NCI-H748 (cell line): ENCODE results near the gene UROC1.
"Not testable (repeated sequence)": the region's sequence is repeated elsewhere in the genome, so short reads cannot be mapped to it uniquely, and the experiment has no call there.

ENCODE experiments used
- DNase-seq: peaks from one replicate; lab custom pipeline; 2025; ENCODE audit not compliant: unreplicated experiment; lab: John Stamatoyannopoulos, UW

UROC1 gene

GRCh38 chr3:126547721-126548120, 30.1 kb upstream of the UROC1 start:
- DNase-seq, result no peak

GRCh38 chr3:126546549-126547239, 29.1 kb upstream of the UROC1 start:
- no peak for DNase-seq

GRCh38 chr3:126546013-126546412, 28.4 kb upstream of the UROC1 start:
- DNase-seq, result no peak

- no peak for DNase-seq
These were observed 28.0 kb upstream of the UROC1 start for GRCh38 chr3:126545544-126545943.

GRCh38 chr3:126544596-126545281, 27.2 kb upstream of the UROC1 start:
- DNase-seq, result no peak

- DNase-seq, result no peak
These were observed 26.0 kb upstream of the UROC1 start for GRCh38 chr3:126543457-126544061.

- no peak for DNase-seq
These were observed 25.0 kb upstream of the UROC1 start for GRCh38 chr3:126542340-126543241.

- DNase-seq, result no peak
These were observed 24.2 kb upstream of the UROC1 start for GRCh38 chr3:126541628-126542339.

- no peak for DNase-seq
These were observed 23.5 kb upstream of the UROC1 start for GRCh38 chr3:126540951-126541627.

- DNase-seq, result no peak
These were observed 22.8 kb upstream of the UROC1 start for GRCh38 chr3:126540342-126540849.

- DNase-seq, result no peak
These were observed 22.1 kb upstream of the UROC1 start for GRCh38 chr3:126539558-126540250.

GRCh38 chr3:126538966-126539365, 21.4 kb upstream of the UROC1 start:
- no peak for DNase-seq

GRCh38 chr3:126538316-126538715, 20.7 kb upstream of the UROC1 start:
- DNase-seq, result no peak

- no peak for DNase-seq
These were observed 20.2 kb upstream of the UROC1 start for GRCh38 chr3:126537730-126538281.

GRCh38 chr3:126537116-126537729, 19.6 kb upstream of the UROC1 start:
- no peak for DNase-seq

GRCh38 chr3:126536126-126536525, 18.6 kb upstream of the UROC1 start:
- no peak for DNase-seq

- no peak for DNase-seq
These were observed 18.1 kb upstream of the UROC1 start for GRCh38 chr3:126535636-126536035.

- DNase-seq, result not testable (repeated sequence)
These were observed 17.1 kb upstream of the UROC1 start for GRCh38 chr3:126534716-126535115.

- DNase-seq, result no peak
These were observed 15.9 kb upstream of the UROC1 start for GRCh38 chr3:126533506-126533905.
